Gastroesophageal sphincter (tissue), 4 donors: ENCODE measurements around the gene F10. TPM values are rescaled to one million over a fixed set of nuclear protein-coding genes. Genes with fewer than 3 reads are reported as not detected.

Experiments
- ATAC-seq: fragments of 150-250 bp; one replicate; pipeline ENCODE4 v1.9.1; 2016; ENCODE audit warnings: mild to moderate bottlenecking, moderate library complexity
- H3K27ac ChIP-seq, 4 donors: fragments of 200-600 bp; sonication (generic) in 3 of 4; 1 replicate in 3 of 4; 2 replicates in 1 of 4; pipeline ENCODE4 v1.5.1; 2016 to 2019
- H3K27me3 ChIP-seq: fragments of 200-600 bp; sonication (generic); one replicate; pipeline ENCODE4 v1.5.1; 2019
- H3K36me3 ChIP-seq, 2 donors: fragments of 200-600 bp; sonication (generic); one replicate each; pipeline ENCODE4 v1.5.1; 2019; ENCODE audit warnings: control low read depth in 1 of 2
- H3K4me1 ChIP-seq, 3 donors: fragments of 200-600 bp; sonication (generic); 1 replicate in 2 of 3; 2 replicates in 1 of 3; pipeline ENCODE4 v1.5.1; 2016 to 2019; ENCODE audit warnings: control low read depth in 2 of 3
- H3K4me3 ChIP-seq, 2 donors: fragments of 200-600 bp; sonication (generic); one replicate each; pipeline ENCODE4 v1.5.1; 2019; ENCODE audit warnings: mild to moderate bottlenecking in 1 of 2, moderate library complexity in 1 of 2
- H3K9me3 ChIP-seq, 3 donors: fragments of 200-600 bp; sonication (generic); one replicate each; pipeline ENCODE4 v1.5.1; 2017 to 2019; ENCODE audit warnings: control low read depth in 2 of 3
- EP300 ChIP-seq: sonication (generic); formaldehyde crosslinking; IDR thresholded peaks from one replicate; pipeline ENCODE4 v1.6.1; 2017; ENCODE audit warnings: antibody characterized with exemption, mild to moderate bottlenecking
- POLR2A ChIP-seq, 2 donors: fragments of 450-650 bp; IDR thresholded peaks; one replicate each; pipeline ENCODE4 v1.6.1; 2017; ENCODE audit warnings: antibody characterized with exemption in 2 of 2, mild to moderate bottlenecking in 2 of 2, moderate library complexity in 1 of 2
- POLR2AphosphoS5 ChIP-seq: sonication (generic); formaldehyde crosslinking; IDR thresholded peaks from one replicate; pipeline ENCODE4 v1.6.1; 2017; ENCODE audit warnings: antibody characterized with exemption
- WGBS, 2 donors: methylation state at CpG; one replicate each; pipeline ENCODE4 v1.1.5; 2018; ENCODE audit warnings: low coverage in 1 of 2; 5-methylcytosine and 5-hydroxymethylcytosine counted together
- total RNA-seq, 4 donors: library from RNA; depleted of rRNA; stranded (reverse); fragments of >200 nt; gene quantifications; one replicate each; pipeline ENCODE4 v1.1.0, GENCODE V29; 2016
- TF ChIP-seq, protein P1 (sequence below), 4 experiments: fragments of 200-600 bp in 2 of 4; fragments of 450-650 bp in 2 of 4; sonication (generic) in 1 of 4; IDR thresholded peaks; one replicate each; pipeline ENCODE4 v1.5.1; 2017 to 2019; ENCODE audit warnings: antibody characterized with exemption in 4 of 4, mild to moderate bottlenecking in 2 of 4, moderate library complexity in 2 of 4

The F10 gene
- total RNA-seq, 4 donors from 2014 or later: 6.9 to 51.7 (median 12.0) TPM

DNA sequence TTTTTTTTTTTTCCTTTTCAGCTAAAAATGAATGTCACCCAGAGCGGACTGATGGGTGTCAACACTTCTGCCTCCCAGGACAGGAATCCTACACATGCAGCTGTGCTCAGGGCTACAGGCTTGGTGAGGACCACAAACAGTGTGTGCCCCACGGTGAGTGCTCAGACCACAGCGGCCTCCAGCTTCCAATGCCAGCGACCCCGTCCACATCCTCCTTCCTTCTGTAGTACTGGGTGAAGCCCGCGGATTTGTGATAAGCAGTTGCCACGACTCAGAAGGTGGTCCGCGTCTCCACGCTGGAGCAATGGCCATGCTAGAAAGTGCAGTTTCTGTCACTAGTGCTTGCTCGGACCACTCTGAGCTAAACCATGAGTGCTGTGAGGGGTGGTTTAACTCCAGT, 41.9 kb downstream of the F10 start:
- Histone ChIP-seq H3K9me3 (peaks cover 0 to 5% (median 0%) of the 10 kb centered on the region in 3 donors), H3K36me3 (peaks cover 0 to 3% of the 10 kb centered on the region in 2 donors), H3K27me3 (peaks cover 33% of the 10 kb centered on the region), H3K27ac (no peak overlapping the region), H3K4me3 (no peak overlapping the region), H3K4me1 (no peaks in the 10 kb centered on the region)
- WGBS, 2 donors: 63 to 78% methylated on average over 9 to 11 of the region's 12 CpGs
- no peak for ATAC-seq
- TF ChIP-seq, protein P1, sequence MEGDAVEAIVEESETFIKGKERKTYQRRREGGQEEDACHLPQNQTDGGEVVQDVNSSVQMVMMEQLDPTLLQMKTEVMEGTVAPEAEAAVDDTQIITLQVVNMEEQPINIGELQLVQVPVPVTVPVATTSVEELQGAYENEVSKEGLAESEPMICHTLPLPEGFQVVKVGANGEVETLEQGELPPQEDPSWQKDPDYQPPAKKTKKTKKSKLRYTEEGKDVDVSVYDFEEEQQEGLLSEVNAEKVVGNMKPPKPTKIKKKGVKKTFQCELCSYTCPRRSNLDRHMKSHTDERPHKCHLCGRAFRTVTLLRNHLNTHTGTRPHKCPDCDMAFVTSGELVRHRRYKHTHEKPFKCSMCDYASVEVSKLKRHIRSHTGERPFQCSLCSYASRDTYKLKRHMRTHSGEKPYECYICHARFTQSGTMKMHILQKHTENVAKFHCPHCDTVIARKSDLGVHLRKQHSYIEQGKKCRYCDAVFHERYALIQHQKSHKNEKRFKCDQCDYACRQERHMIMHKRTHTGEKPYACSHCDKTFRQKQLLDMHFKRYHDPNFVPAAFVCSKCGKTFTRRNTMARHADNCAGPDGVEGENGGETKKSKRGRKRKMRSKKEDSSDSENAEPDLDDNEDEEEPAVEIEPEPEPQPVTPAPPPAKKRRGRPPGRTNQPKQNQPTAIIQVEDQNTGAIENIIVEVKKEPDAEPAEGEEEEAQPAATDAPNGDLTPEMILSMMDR (IDR thresholded peaks at IDR 0.05): no peak
- TF ChIP-seq POLR2AphosphoS5 (no peak), EP300 (no peak), POLR2A (IDR thresholded peaks at IDR 0.05) (no peak)

DNA sequence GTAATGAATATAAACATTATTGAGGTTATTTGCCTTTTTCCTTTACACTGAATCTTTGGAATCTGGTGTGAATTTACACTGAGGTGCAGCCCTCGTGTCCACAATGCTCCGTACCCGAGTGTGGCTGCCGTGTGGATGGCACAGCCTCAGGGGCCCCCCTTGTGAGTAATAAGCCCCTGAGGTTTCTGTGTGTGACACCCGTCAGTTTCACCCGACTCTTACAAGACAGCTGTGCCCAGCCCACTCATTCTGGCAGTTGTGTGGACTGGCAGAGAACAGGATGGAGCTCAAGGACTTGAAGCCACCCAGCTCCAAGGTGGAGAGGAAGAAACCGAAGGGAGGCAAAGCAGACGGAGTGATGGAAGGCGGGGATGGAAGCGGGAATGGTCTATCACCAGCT, 43.7 kb downstream of the F10 start:
- ATAC-seq: no peak
- Histone ChIP-seq H3K27me3 (peaks cover 16% of the 10 kb centered on the region), H3K27ac (no peak overlapping the region), H3K36me3 (peaks cover 0 to 21% of the 10 kb centered on the region in 2 donors), H3K4me3 (no peak overlapping the region), H3K4me1 (no peaks in the 10 kb centered on the region), H3K9me3 (peaks cover 0 to 5% (median 0%) of the 10 kb centered on the region in 3 donors)
- TF ChIP-seq, protein P1 (IDR thresholded peaks at IDR 0.05): no peak
- TF ChIP-seq EP300 (no peak), POLR2A (IDR thresholded peaks at IDR 0.05) (no peak), POLR2AphosphoS5 (no peak)
- WGBS, 2 donors: 60 to 86% methylated on average over 1 to 6 of the region's 10 CpGs

DNA sequence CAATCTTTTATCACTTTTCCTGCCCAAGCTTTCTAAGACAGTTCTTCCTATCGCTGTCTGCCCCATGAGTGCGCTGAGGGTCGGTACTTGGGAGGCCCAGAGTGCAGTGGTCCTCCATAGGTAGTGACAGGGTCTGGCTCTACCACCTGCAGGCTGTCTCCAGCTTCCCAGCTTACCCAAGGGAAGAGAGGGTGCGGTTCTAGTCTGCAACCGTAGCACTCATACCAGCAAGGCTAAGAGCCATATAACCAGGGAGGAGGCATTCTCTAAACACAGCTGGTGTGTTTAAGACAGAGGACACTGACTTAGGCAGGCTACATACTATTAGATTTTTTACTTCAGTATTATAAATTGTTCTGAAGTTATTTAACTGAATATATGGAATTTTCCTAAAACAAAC, 44.1 kb downstream of the F10 start:
- 67 to 83% methylated on average over 2 of the region's 5 CpGs for WGBS, 2 donors
- Histone ChIP-seq H3K4me3 (no peak overlapping the region), H3K9me3 (peaks cover 0 to 5% (median 0%) of the 10 kb centered on the region in 3 donors), H3K36me3 (peaks cover 0 to 25% of the 10 kb centered on the region in 2 donors), H3K27me3 (peaks cover 12% of the 10 kb centered on the region), H3K4me1 (no peaks in the 10 kb centered on the region), H3K27ac (no peak overlapping the region)
- ATAC-seq: no peak
- TF ChIP-seq, protein P1 (IDR thresholded peaks at IDR 0.05): no peak
- no peak for TF ChIP-seq POLR2A (IDR thresholded peaks at IDR 0.05)

DNA sequence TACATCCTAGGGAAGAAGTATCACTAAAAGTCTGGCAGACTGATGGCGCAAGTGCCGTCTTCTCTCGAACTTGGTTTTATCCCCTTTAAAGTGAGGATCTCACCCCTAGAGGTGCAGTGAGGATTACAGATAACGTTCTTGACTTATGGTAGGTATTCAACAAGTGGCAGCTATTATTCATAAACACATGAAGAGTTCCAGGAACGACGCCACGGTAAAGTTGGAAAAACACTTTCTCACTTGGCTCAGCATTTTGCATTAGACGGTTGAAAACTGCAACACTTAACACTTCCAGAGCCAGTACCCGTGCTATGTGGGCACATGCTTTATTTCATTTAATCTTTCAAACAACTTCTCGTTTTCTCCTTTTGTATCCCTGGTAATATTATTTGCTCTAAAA, 44.6 kb downstream of the F10 start:
- peaks cover 12% of the 10 kb centered on the region for H3K27me3 ChIP-seq
- WGBS, 2 donors: 73 to 85% methylated on average over 7 to 10 of the region's 10 CpGs
- no peaks in the 10 kb centered on the region for H3K4me1 ChIP-seq
- peaks cover 0 to 5% (median 0%) of the 10 kb centered on the region in 3 donors for H3K9me3 ChIP-seq
- ATAC-seq: no peak
- H3K27ac ChIP-seq: no peak overlapping the region
- peaks cover 0 to 30% of the 10 kb centered on the region in 2 donors for H3K36me3 ChIP-seq
- H3K4me3 ChIP-seq: no peak overlapping the region
- TF ChIP-seq POLR2AphosphoS5 (no peak), EP300 (no peak), POLR2A (IDR thresholded peaks at IDR 0.05) (no peak)
- TF ChIP-seq, protein P1 (IDR thresholded peaks at IDR 0.05): no peak

- Histone ChIP-seq H3K4me3 (no peak overlapping the region), H3K4me1 (no peaks in the 10 kb centered on the region), H3K27ac (no peak overlapping the region), H3K27me3 (peaks cover 11% of the 10 kb centered on the region), H3K36me3 (peaks cover 0 to 34% of the 10 kb centered on the region in 2 donors), H3K9me3 (peaks cover 0 to 5% (median 0%) of the 10 kb centered on the region in 3 donors)
- TF ChIP-seq POLR2AphosphoS5: no peak
- TF ChIP-seq, protein P1 (IDR thresholded peaks at IDR 0.05): no peak
- no peak for TF ChIP-seq EP300
- TF ChIP-seq POLR2A (IDR thresholded peaks at IDR 0.05): no peak
- 100% methylated on average over 2 to 3 of the region's 3 CpGs for WGBS, 2 donors
- ATAC-seq: no peak
These were observed 45.0 kb downstream of the F10 start for GRCh38 chr13:113167575-113167974.
